AG04449 (cell line): ENCODE results near the gene RND3.

ENCODE experiments used
- CTCF ChIA-PET: fragments of 350-600 bp; formaldehyde crosslinking; extraction: SDS; loops from one replicate; lab custom pipeline; 2021; ENCODE audit warnings: antibody characterized with exemption; lab: Yijun Ruan, JAX
- POLR2A ChIA-PET: fragments of 400-600, 350-600 bp; formaldehyde crosslinking; extraction: SDS; loops from one replicate; lab custom pipeline; 2020; ENCODE audit warnings: antibody characterized with exemption, inconsistent platforms; lab: Yijun Ruan, JAX
- DNase-seq: peaks from one replicate; pipeline ENCODE4 v3.0.0-alpha.2; 2010; ENCODE audit warnings: low read depth, low spot score
- H3K4me3 ChIP-seq: 2 replicates; pipeline ENCODE4 v1.5.1; 2011; ENCODE audit warnings: low read depth, mild to moderate bottlenecking, control low read depth, low read length
- CTCF ChIP-seq: IDR thresholded peaks from one replicate; pipeline ENCODE4 v1.5.1; 2011; ENCODE audit warnings: mild to moderate bottlenecking, moderate library complexity, low read length, control low read depth, inconsistent platforms; ENCODE audit not compliant: insufficient read depth; ENCODE audit errors: missing control alignments

Gene RND3

DNA sequence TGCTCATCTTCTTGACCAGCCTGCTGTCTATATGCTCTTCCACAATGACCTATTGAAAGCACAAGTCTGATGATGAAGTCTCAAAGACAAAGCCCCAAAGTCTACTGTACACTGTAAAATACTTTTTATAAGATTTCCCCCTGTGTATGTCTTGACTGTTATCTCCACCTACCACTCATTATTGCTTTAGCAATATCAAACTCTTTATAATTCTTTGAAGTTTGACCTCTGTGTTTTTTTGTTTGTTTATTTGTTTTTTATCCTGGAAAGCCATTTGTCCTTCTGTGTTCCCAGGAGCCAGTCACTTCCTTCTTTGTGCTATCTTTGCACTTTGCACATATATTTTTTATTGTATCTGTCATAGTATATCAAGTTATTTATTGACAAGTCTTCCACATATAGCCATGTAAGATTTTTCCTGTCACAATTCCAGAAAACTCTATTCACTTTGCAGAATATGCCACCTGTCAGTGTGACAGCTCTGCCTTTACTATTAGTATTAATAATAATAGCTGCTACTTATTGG is 66.3 kb downstream of the RND3 start:
- TF ChIP-seq CTCF: no peak
- H3K4me3 ChIP-seq: no peak overlapping the region
- ChIA-PET POLR2A (no interaction called here), CTCF (no interaction called here)
- no peak for DNase-seq

DNA sequence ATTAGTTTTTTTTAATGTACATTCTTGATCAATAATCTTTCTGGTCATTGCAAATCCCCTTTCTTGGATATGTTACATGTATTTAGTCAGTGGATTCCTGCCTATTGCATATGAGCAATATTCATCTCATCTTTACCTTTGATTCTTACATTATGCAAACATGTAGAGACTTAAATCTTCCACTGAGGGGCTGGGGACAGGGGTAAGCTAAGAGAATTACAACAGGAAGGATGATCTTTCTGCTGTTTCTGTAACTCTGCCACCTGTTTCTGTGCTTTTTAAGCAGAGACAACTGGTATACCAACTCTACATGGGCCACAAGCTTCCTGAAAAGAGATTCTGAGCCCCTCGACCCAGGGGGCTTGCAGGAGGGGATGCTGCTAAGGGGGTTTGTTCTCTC is 68.6 kb downstream of the RND3 start:
- CTCF ChIA-PET: no interaction called here
- no peak for TF ChIP-seq CTCF
- no peak for DNase-seq
- no peak overlapping the region for H3K4me3 ChIP-seq
- POLR2A ChIA-PET: no interaction called here
